ENCODE data around the gene MAP2K3.
"Not testable (repeated sequence)": the region's sequence is repeated elsewhere in the genome, so short reads cannot be mapped to it uniquely, and the experiment has no call there.

Gene MAP2K3

GRCh38 chr17:21350495-21350894 is 66.0 kb downstream of the MAP2K3 start:
- not testable (repeated sequence) for DNase-seq (ENCODE audit: low spot score)

DNA sequence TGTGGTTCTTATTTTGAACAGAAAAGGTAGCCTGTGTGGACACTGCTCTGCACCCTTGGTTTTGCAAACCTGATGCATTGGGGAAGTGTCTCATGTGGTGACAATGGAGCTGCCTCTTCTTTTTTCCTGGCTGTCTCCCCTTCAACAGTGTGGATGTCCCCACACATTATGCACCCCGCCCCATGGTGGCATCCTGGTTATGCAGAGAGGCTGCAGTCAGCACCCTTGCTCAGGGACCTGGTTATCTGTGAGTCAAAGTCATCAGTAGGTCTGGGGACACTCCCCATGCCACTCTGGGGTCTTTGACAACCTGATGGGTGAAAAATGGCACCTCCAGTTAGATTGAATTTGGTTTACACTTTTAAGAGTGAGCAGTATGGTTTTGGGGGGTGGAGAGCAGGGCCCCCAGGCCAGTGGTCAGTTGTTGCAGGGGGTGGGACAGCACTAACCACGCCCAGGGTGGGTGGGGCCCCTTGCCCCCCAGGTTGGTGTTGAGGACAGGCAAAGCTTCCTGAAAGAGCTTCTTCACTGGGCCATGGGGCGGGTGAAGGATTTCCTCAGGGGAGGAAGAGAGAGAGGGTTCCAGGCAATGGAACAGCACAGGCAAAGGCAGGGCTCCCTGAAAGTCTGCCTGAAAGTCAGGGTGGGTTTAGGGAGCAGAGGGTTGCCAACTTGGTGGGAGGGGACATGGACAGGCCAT is 67.0 kb downstream of the MAP2K3 start:
- DNase-seq (ENCODE audit: low spot score), result no peak

DNA sequence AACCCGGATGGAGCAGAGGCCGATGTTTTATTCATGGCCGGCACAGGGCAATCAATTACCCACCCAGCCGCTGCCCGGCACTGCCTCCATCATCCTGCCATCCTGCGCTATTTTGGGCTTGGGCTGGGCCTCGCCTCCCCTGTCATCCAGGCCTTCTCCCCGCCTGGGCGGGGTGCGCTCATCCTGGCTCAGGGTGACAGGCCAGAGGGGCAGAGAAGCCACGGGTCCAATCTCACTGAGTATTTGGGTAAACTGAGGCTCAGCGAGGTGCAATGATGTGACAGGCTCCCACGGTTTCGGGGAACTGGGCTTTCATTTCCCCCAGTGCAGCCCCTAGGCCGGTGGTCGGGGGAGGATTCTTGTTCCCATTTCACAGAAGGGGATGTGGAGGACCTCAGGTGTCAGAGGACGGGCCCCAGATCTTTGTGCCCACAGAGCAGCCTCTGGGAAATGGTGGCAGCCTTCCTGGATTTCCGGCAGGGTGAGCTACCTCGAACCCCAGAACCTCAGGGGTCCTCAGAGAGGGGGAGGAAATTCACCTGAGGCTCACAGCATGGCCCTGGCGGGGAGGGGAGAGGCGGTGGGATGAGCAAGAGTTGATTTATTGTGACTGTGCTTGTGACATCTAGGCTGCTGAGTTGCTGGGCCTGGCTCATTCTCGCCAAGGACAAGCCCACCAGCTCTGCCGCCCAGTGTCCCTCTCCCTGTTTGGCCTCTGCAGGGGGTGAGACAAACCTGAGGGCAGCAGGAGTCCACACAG is 67.9 kb downstream of the MAP2K3 start:
- DNase-seq (ENCODE audit: low spot score), result no peak

DNA sequence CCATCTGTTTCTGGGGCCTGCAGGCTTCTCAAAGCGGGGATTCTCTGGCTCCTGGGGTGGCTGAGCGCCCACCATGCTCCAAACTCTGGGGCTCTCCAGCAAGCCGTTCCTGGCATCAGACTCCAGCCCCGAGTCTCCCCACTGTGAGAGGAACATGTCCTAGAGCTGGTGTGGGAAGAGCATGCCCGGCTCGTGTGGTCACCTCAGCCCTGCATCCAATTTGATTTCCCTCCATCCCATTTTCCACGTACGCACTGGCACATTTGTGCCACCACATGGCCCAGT is 68.4 kb downstream of the MAP2K3 start:
- no peak for DNase-seq (ENCODE audit: low spot score)

- DNase-seq (ENCODE audit: low spot score), result no peak
These were observed 69.0 kb downstream of the MAP2K3 start for GRCh38 chr17:21353326-21354010.

DNA sequence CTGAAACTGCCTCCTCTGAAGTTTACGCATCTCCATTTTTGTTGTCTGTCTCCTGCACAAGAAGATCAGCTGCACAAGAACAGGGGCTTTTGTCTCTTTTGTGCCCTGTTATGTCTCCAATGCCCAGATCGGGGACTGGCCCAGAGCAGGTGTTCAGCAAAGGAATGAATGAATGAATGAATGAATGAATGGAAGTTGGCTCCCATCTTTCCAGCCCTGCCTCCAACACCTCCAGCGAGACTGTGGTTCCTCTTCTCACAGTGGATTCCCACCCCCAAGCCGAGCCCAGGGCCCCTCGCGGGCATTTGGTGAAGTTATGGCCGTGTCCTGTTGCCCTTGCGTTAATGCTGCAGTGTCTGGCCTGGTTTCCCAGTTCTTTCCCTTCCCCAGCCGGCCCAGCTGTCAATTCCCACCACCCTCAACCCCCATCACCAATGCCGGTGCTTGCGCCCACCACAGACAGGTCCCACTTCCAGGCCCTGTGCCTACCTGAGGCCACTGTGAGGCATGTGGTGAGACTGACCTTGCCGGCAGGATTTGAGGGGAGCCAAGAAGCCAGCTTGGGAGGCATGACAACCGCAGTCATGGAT is 70.4 kb downstream of the MAP2K3 start:
- no peak for DNase-seq (ENCODE audit: low spot score)

DNA sequence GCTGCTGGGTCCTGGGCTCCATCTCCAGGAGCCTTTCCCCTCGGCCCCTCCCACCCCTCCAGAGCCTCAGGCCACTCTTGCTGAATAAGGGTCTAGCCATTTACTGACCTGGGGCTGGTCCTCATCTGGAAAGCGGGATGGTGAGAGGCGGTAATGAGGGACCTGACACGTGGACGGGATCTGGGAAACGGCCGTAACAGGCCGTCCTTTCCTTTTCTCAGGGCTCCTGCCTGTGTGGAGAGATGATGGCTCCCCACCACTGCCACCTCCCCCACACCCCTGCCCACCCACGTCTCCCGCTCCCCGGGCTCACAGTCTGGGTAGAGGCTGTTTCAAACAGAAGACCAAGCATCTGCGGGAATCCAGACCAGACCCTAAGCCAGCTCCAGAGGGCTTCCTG is 71.1 kb downstream of the MAP2K3 start:
- no peak for DNase-seq (ENCODE audit: low spot score)

DNA sequence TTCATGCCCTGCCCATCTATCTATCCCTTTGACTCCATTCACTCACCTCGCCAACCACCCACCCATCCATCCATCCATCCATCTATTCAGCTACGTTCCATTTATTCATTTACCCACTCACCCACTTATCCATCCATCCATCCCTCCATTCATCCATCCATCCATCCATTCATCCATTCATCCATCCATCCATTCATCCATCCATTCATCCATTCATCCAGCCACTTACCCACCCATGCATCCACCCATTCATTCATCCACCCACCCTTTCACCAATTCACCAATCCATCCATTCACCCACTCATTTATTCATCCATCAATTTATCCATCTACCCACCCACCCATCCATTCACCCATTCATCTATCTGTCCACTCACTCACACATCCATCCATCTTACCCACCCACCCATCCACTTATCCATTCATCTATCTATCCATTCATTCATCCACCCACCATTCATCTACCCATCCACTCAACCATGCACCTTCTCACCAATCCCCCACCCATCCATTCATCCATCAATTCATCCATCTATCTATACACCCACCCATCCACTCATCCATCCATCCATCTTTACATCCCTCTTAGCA is 72.1 kb downstream of the MAP2K3 start:
- DNase-seq (ENCODE audit: low spot score), result no peak

- no peak for DNase-seq (ENCODE audit: low spot score)
These were observed 72.8 kb downstream of the MAP2K3 start for GRCh38 chr17:21357281-21357680.

- no peak for DNase-seq (ENCODE audit: low spot score)
These were observed 73.5 kb downstream of the MAP2K3 start for GRCh38 chr17:21357696-21358656.

GRCh38 chr17:21358682-21359482 is 74.4 kb downstream of the MAP2K3 start:
- no peak for DNase-seq (ENCODE audit: low spot score)

GRCh38 chr17:21359483-21359840 is 75.0 kb downstream of the MAP2K3 start:
- DNase-seq (ENCODE audit: low spot score), result no peak

DNA sequence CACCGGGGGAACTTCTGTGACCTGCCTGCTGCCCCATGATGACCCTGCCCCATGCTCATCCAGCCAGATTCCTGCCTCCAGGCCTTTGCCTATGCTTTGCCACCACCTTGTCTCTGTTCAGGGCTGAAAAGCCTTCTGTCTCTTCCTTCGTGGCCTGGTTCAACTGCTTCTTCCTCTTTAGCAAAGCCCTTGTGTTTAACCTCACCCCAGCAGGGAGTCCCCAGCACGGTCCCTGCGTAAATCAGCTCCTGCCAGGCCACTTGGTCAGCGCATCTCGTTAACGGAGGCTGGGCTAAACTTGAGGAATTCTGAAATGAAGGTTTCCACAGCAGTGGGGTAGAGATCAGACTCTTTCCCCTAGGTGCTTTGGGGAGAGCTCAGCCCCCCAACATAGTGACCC is 75.5 kb downstream of the MAP2K3 start:
- no peak for DNase-seq (ENCODE audit: low spot score)

- DNase-seq (ENCODE audit: low spot score), result no peak
These were observed 76.7 kb downstream of the MAP2K3 start for GRCh38 chr17:21361020-21361809.

- no peak for DNase-seq (ENCODE audit: low spot score)
These were observed 77.9 kb downstream of the MAP2K3 start for GRCh38 chr17:21362331-21362931.

DNA sequence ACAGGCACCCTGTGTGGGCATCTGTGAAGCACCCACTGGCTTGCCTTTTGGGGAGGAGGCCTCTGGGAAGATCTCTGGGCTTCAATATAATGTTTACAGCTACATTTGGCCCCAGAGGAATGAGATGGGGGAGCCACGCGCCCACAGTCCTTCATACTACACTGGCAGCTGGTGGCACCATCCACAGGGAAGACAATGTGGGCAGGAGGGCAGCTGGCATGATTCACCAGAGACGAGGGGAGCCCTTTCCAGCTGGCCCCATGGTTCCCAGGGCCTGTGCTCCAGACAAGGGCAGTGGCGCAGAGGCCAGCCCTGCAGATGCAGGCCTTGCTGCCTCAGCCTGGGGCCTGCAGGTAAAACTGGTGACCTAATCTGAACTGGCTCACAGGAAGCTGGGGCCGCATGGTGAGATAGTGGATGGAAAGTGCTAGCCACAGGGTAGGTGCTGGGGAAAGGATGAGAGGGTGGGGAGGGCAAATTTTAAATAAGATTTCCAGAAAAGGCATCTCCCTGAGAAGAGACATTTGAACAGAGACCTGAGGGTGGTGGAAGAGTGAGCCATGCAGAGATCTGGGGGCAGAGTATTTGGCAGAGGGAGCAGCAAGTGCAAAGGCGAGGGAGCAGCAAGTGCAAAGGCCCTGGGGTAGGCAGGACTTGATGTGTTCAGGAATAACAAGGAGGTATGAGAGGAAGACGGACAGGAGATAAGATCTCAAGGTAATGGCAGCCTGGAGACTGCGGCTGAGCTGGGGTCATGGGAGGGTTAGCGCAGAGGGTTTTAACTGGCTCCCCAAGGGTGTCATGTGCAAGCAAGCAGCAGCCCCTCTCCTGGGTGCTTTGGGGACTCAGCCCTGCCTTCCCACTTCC is 79.5 kb downstream of the MAP2K3 start:
- DNase-seq (ENCODE audit: low spot score), result no peak
